Measurements from ENCODE around the gene SLC43A2.

DNA sequence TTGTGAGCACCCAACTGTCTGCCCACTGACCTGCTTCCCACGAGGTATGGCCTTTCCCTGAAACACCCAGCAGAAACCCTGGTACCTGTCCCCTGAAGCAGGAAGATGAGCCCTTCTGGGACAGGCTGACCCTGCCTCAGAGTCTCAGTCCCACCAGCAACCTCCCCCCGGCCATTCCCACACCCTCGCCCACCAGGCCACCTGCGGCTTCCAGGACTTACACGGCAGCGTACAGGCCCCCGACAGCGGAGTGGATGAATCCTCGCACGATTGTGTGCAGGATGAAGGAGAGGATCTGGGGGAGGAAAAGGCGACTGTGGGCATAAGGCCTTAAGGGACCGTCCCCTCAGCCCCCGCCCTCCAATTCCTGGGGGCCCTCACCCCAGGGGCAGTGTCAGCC lies 50.6 kb downstream of the SLC43A2 start:
- TF ChIP-seq, protein P1, sequence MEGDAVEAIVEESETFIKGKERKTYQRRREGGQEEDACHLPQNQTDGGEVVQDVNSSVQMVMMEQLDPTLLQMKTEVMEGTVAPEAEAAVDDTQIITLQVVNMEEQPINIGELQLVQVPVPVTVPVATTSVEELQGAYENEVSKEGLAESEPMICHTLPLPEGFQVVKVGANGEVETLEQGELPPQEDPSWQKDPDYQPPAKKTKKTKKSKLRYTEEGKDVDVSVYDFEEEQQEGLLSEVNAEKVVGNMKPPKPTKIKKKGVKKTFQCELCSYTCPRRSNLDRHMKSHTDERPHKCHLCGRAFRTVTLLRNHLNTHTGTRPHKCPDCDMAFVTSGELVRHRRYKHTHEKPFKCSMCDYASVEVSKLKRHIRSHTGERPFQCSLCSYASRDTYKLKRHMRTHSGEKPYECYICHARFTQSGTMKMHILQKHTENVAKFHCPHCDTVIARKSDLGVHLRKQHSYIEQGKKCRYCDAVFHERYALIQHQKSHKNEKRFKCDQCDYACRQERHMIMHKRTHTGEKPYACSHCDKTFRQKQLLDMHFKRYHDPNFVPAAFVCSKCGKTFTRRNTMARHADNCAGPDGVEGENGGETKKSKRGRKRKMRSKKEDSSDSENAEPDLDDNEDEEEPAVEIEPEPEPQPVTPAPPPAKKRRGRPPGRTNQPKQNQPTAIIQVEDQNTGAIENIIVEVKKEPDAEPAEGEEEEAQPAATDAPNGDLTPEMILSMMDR (IDR thresholded peaks at IDR 0.05): no peak
- TF ChIP-seq POLR2A (IDR thresholded peaks at IDR 0.05) (no peak), EP300 (IDR thresholded peaks at IDR 0.05) (no peak), POLR2AphosphoS5 (IDR thresholded peaks at IDR 0.05) (no peak)

Measured in sigmoid colon (tissue), 4 donors.